Natural killer cell (primary cell): ENCODE results near the gene ADIG. TPM values are rescaled to one million over a fixed set of nuclear protein-coding genes. Genes with fewer than 3 reads are reported as not detected.

Experiments used
- ATAC-seq, 3 donors: fragments of 150-1000 bp in 2 of 3; fragments of 200-7000 bp in 1 of 3; cut with Tn5 transposase; 1 replicate in 1 of 3; 2 replicates in 2 of 3; pipeline ENCODE4 v1.10.0; 2021; ENCODE audit warnings: mild to moderate bottlenecking in 2 of 3, moderate library complexity in 2 of 3
- DNase-seq, 2 donors: peaks; one replicate each; pipeline versions ENCODE4 v3.0.0 to v3.0.0-alpha.2; 2013 to 2021; ENCODE audit warnings: mixed read lengths in 1 of 2
- H3K27ac ChIP-seq: one replicate; pipeline ENCODE4 v1.5.1; 2013; ENCODE audit warnings: mild to moderate bottlenecking, low read length
- H3K27me3 ChIP-seq: one replicate; pipeline ENCODE4 v1.6.1; 2013; ENCODE audit warnings: low read length; ENCODE audit not compliant: control insufficient read depth, insufficient read depth
- H3K36me3 ChIP-seq: one replicate; pipeline ENCODE4 v1.6.1; 2013; ENCODE audit warnings: low read length; ENCODE audit not compliant: control insufficient read depth, insufficient read depth
- H3K4me1 ChIP-seq: one replicate; pipeline ENCODE4 v1.6.1; 2013; ENCODE audit warnings: low read length; ENCODE audit not compliant: control insufficient read depth, insufficient read depth
- H3K4me3 ChIP-seq: one replicate; pipeline ENCODE4 v1.5.1; 2013; ENCODE audit warnings: low read length
- H3K9me3 ChIP-seq: one replicate; pipeline ENCODE4 v1.6.1; 2013; ENCODE audit warnings: low read length; ENCODE audit not compliant: control insufficient read depth, insufficient read depth
- H3K27ac Mint-ChIP-seq, 2 donors: one replicate each; pipeline ENCODE4 v1.8.0; 2022; ENCODE audit warnings: mild to moderate bottlenecking in 2 of 2, mixed read lengths in 2 of 2, moderate library complexity in 1 of 2
- H3K27me3 Mint-ChIP-seq, 2 donors: one replicate each; pipeline ENCODE4 v1.8.0; 2022; ENCODE audit warnings: low read depth in 2 of 2, mixed read lengths in 2 of 2
- H3K36me3 Mint-ChIP-seq: one replicate; pipeline ENCODE4 v1.8.0; 2022; ENCODE audit warnings: mixed read lengths
- H3K4me1 Mint-ChIP-seq, 2 donors: one replicate each; pipeline ENCODE4 v1.8.0; 2022; ENCODE audit warnings: mixed read lengths in 2 of 2
- H3K4me3 Mint-ChIP-seq: one replicate; pipeline ENCODE4 v1.8.0; 2022; ENCODE audit warnings: mild to moderate bottlenecking, moderate library complexity, mixed read lengths
- H3K9me3 Mint-ChIP-seq, 2 donors: one replicate each; pipeline ENCODE4 v1.8.0; 2022; ENCODE audit warnings: mixed read lengths in 2 of 2
- CTCF ChIP-seq: fragments of 200-600 bp; IDR thresholded peaks from one replicate; pipeline ENCODE4 v1.8.0; 2022; ENCODE audit warnings: antibody characterized with exemption
- WGBS: methylation state at CpG from one replicate; pipeline ENCODE4 v1.1.7; 2013; ENCODE audit warnings: missing lambda C conversion rate; ENCODE audit not compliant: insufficient coverage; 5-methylcytosine and 5-hydroxymethylcytosine counted together
- intact Hi-C: fragments of 100-400 bp; cut with micrococcal nuclease; formaldehyde crosslinking; loops from one replicate; pipeline ENCODE4 v1.14.2; 2022
- total RNA-seq, 4 donors: library from RNA; stranded (reverse); fragments of 120-200 nt in 1 of 4; gene quantifications; one replicate each; pipeline versions ENCODE4 v1.2.3 to v1.2.4, GENCODE V29; 2013 to 2022

Gene ADIG
- total RNA-seq, 3 donors from 2014 or later (not counting 1 experiment from before 2014, with no cell fraction given): not detected

GRCh38 chr20:38608188-38608587, 27.2 kb downstream of the ADIG start:
- Histone ChIP-seq H3K36me3 (no peaks in the 10 kb centered on the region), H3K27me3 (peaks cover 2% of the 10 kb centered on the region), H3K4me1 (no peaks in the 10 kb centered on the region), H3K9me3 (no peaks in the 10 kb centered on the region), H3K4me3 (no peak overlapping the region), H3K27ac (no peak overlapping the region)
- DNase-seq: no peak
- H3K36me3 Mint-ChIP-seq: no peaks in the 10 kb centered on the region
- H3K27ac Mint-ChIP-seq: no peak overlapping the region
- no peak for TF ChIP-seq CTCF
- peaks cover 22 to 53% of the 10 kb centered on the region in 2 donors for H3K27me3 Mint-ChIP-seq
- no peak overlapping the region for H3K4me3 Mint-ChIP-seq
- H3K9me3 Mint-ChIP-seq: no peaks in the 10 kb centered on the region
- intact Hi-C loops: no loop called here
- 78% methylated on average over 4 of the region's 4 CpGs for WGBS
- no peaks in the 10 kb centered on the region for H3K4me1 Mint-ChIP-seq
- no peak for ATAC-seq

GRCh38 chr20:38609815-38610214, 28.8 kb downstream of the ADIG start:
- no peak for DNase-seq
- whole genome bisulfite sequencing: 90% methylated on average over 3 of the region's 4 CpGs
- H3K36me3 Mint-ChIP-seq: no peaks in the 10 kb centered on the region

GRCh38 chr20:38610521-38610920, 29.5 kb downstream of the ADIG start:
- peaks cover 10 to 34% of the 10 kb centered on the region in 2 donors for H3K27me3 Mint-ChIP-seq
- ATAC-seq: no peak
- 88% methylated on average over 5 of the region's 5 CpGs for WGBS

More at GRCh38 chr20:38609815-38610214, 28.8 kb downstream of the ADIG start:
- no peak overlapping the region for H3K27ac ChIP-seq
- TF ChIP-seq CTCF: no peak
- H3K9me3 ChIP-seq: no peaks in the 10 kb centered on the region
- no peaks in the 10 kb centered on the region for H3K27me3 ChIP-seq
- no peak overlapping the region for H3K4me3 ChIP-seq
- Mint-ChIP-seq H3K4me3 (no peak overlapping the region), H3K27ac (no peak overlapping the region), H3K9me3 (no peaks in the 10 kb centered on the region), H3K27me3 (peaks cover 13 to 40% of the 10 kb centered on the region in 2 donors), H3K4me1 (no peaks in the 10 kb centered on the region)
- ATAC-seq: no peak
- no peaks in the 10 kb centered on the region for H3K4me1 ChIP-seq
- H3K36me3 ChIP-seq: no peaks in the 10 kb centered on the region
- intact Hi-C loops: no loop called here

More at GRCh38 chr20:38610521-38610920, 29.5 kb downstream of the ADIG start:
- Mint-ChIP-seq H3K9me3 (no peaks in the 10 kb centered on the region), H3K36me3 (no peaks in the 10 kb centered on the region), H3K4me1 (no peaks in the 10 kb centered on the region), H3K4me3 (no peak overlapping the region), H3K27ac (no peak overlapping the region)
- Histone ChIP-seq H3K27ac (no peak overlapping the region), H3K4me3 (no peak overlapping the region), H3K36me3 (no peaks in the 10 kb centered on the region), H3K9me3 (no peaks in the 10 kb centered on the region), H3K27me3 (no peaks in the 10 kb centered on the region), H3K4me1 (no peaks in the 10 kb centered on the region)
- intact Hi-C loops: no loop called here
- TF ChIP-seq CTCF: no peak
- no peak for DNase-seq
